Neural cell (in vitro differentiated cells): ENCODE data around the gene TECPR2. TPM values are rescaled to one million over a fixed set of nuclear protein-coding genes. Genes with fewer than 3 reads are reported as not detected.

Experiments used
- H2AFZ ChIP-seq: fragments of 200-600, 300-800 bp; sonication (generic), shearing (Covaris generic); 2 replicates; pipeline ENCODE4 v1.6.0; 2014; ENCODE audit warnings: low read depth, mild to moderate bottlenecking, antibody characterized with exemption, low read length, moderate library complexity
- H3F3A ChIP-seq: fragments of 200-600 bp; shearing (Covaris generic); 2 replicates; pipeline ENCODE4 v1.6.1; 2016; ENCODE audit warnings: mild to moderate bottlenecking, moderate library complexity, mixed read lengths, antibody characterized with exemption, low read length; ENCODE audit not compliant: insufficient read depth, poor library complexity, severe bottlenecking
- H3K27ac ChIP-seq: fragments of 200-600, 300-800 bp; sonication (generic), shearing (Covaris generic); 2 replicates; pipeline ENCODE4 v1.5.1; 2014; ENCODE audit warnings: mild to moderate bottlenecking, low read length, moderate library complexity
- H3K27me3 ChIP-seq: fragments of 300-800, 200-600 bp; sonication (generic), shearing (Covaris generic); 2 replicates; pipeline ENCODE4 v1.6.0; 2014; ENCODE audit warnings: mild to moderate bottlenecking, low read depth, low read length, moderate library complexity; ENCODE audit not compliant: insufficient read depth
- H3K36me3 ChIP-seq: fragments of 300-800, 200-600 bp; sonication (generic), shearing (Covaris generic); 2 replicates; pipeline ENCODE4 v1.5.1; 2014; ENCODE audit warnings: mild to moderate bottlenecking, antibody characterized with exemption, low read length, moderate library complexity; ENCODE audit not compliant: insufficient read depth
- H3K4me2 ChIP-seq: fragments of 300-800, 200-600 bp; sonication (generic), shearing (Covaris generic); 2 replicates; pipeline ENCODE4 v1.6.0; 2014; ENCODE audit warnings: mild to moderate bottlenecking, low read length
- H3K4me3 ChIP-seq: fragments of 300-800, 200-600 bp; sonication (generic), shearing (Covaris generic); 2 replicates; pipeline ENCODE4 v1.5.1; 2014; ENCODE audit warnings: mild to moderate bottlenecking, low read length, moderate library complexity
- H3K79me2 ChIP-seq: fragments of 200-600 bp; shearing (Covaris generic); replicated peaks from 2 replicates; pipeline ENCODE4 v1.6.0; 2014; ENCODE audit warnings: mild to moderate bottlenecking, low read length, moderate library complexity; ENCODE audit not compliant: insufficient read depth
- H3K9ac ChIP-seq: fragments of 300-800, 200-600 bp; sonication (generic), shearing (Covaris generic); 2 replicates; pipeline ENCODE4 v1.6.1; 2016; ENCODE audit warnings: mild to moderate bottlenecking, low read length, mixed read lengths
- H3K9me2 ChIP-seq: fragments of 200-600 bp; shearing (Covaris generic); 2 replicates; pipeline ENCODE4 v1.6.1; 2016; ENCODE audit warnings: mild to moderate bottlenecking, low read length, mixed read lengths; ENCODE audit not compliant: insufficient read depth
- H3K9me3 ChIP-seq: fragments of 200-600, 300-800 bp; sonication (generic), shearing (Covaris generic); 2 replicates; pipeline ENCODE4 v1.6.1; 2016; ENCODE audit warnings: mild to moderate bottlenecking, mixed run types, low read length, moderate library complexity, mixed read lengths
- H4K20me1 ChIP-seq: fragments of 200-600 bp; shearing (Covaris generic); 2 replicates; pipeline ENCODE4 v1.6.1; 2016; ENCODE audit warnings: mild to moderate bottlenecking, mixed run types; ENCODE audit not compliant: insufficient read depth
- EP300 ChIP-seq: fragments of 450-650 bp; conservative IDR thresholded peaks from 2 replicates; pipeline ENCODE4 v1.6.1; 2014; ENCODE audit warnings: antibody characterized with exemption, mild to moderate bottlenecking, moderate library complexity; ENCODE audit not compliant: poor library complexity, severe bottlenecking
- EZH2 ChIP-seq: fragments of 200-600, 300-800 bp; shearing (Covaris generic), sonication (generic); IDR thresholded peaks from 2 replicates; pipeline ENCODE4 v1.6.1; 2014; ENCODE audit warnings: antibody characterized with exemption, low read length, borderline replicate concordance, mild to moderate bottlenecking; ENCODE audit not compliant: insufficient read depth, poor library complexity, severe bottlenecking
- MXI1 ChIP-seq: fragments of 450-650 bp; conservative IDR thresholded peaks from 2 replicates; pipeline ENCODE4 v1.6.1; 2014; ENCODE audit warnings: antibody characterized with exemption, mild to moderate bottlenecking; ENCODE audit not compliant: poor library complexity, severe bottlenecking
- POLR2AphosphoS5 ChIP-seq: IDR thresholded peaks from 2 replicates; pipeline ENCODE4 v1.6.1; 2012
- RAD21 ChIP-seq: fragments of 450-650 bp; conservative IDR thresholded peaks from 2 replicates; pipeline ENCODE4 v1.6.1; 2014; ENCODE audit warnings: antibody characterized with exemption, mild to moderate bottlenecking, moderate library complexity
- SMC3 ChIP-seq: fragments of 450-650 bp; conservative IDR thresholded peaks from 2 replicates; pipeline ENCODE4 v1.6.1; 2014; ENCODE audit warnings: antibody characterized with exemption, mild to moderate bottlenecking, moderate library complexity; ENCODE audit not compliant: poor library complexity
- TAF1 ChIP-seq: IDR thresholded peaks from 2 replicates; pipeline ENCODE4 v1.6.1; 2012; ENCODE audit warnings: low read depth
- polyA plus RNA-seq: library from polyadenylated mRNA; depleted of rRNA; stranded (reverse); fragments of >200 nt; gene quantifications from 2 replicates; pipeline ENCODE4 v1.2.3, GENCODE V29; 2014
- TF ChIP-seq, protein P1 (sequence below): IDR thresholded peaks from 2 replicates; pipeline ENCODE4 v1.6.1; 2012; ENCODE audit warnings: borderline replicate concordance
- TF ChIP-seq, protein P2 (sequence below): fragments of 450-650 bp; IDR thresholded peaks from 2 replicates; pipeline ENCODE4 v1.5.1; 2014; ENCODE audit warnings: antibody characterized with exemption, mild to moderate bottlenecking, moderate library complexity; ENCODE audit not compliant: poor library complexity, severe bottlenecking

TECPR2 gene
- polyA plus RNA-seq, 1 donor from 2014 or later: 7.0 TPM

DNA sequence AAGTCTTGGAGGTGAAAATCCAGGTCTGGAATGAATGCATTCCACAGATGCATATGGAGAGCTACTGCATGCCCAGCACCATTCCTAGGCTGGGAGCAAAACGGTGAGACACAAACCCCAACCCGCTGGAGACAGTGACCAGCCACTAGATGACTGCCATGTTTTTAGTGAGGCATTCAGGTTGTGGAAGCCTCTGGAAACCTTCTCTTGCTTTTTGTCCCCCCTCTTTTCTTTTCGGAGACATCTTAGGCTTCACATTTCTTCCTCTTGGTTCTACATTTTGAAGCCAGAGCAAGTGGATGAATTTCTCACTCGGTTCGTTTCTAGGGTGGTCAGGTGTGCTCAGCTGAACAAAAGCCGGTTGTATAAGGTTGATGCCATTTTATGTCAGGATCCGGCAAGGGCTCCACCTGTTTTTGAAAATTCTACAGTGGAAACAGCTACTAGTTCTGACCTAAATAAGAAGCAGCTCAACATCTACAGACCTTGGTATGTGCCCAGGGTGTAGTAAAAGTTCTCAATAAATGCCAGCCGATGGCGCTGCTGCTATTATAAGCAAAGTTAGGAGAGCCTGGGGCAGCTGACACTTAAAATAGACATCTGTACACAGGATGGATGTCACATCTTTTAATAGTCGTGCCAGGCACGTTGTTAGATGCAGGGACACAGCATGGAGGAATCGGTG is 45.0 kb upstream of the TECPR2 start:
- no peaks in the 10 kb centered on the region for H3K27me3 ChIP-seq
- H3K36me3 ChIP-seq: no peaks in the 10 kb centered on the region
- no peaks in the 10 kb centered on the region for H3K9me2 ChIP-seq
- TF ChIP-seq TAF1 (peak; percentile 17), EP300 (no peak)
- TF ChIP-seq, protein P1, sequence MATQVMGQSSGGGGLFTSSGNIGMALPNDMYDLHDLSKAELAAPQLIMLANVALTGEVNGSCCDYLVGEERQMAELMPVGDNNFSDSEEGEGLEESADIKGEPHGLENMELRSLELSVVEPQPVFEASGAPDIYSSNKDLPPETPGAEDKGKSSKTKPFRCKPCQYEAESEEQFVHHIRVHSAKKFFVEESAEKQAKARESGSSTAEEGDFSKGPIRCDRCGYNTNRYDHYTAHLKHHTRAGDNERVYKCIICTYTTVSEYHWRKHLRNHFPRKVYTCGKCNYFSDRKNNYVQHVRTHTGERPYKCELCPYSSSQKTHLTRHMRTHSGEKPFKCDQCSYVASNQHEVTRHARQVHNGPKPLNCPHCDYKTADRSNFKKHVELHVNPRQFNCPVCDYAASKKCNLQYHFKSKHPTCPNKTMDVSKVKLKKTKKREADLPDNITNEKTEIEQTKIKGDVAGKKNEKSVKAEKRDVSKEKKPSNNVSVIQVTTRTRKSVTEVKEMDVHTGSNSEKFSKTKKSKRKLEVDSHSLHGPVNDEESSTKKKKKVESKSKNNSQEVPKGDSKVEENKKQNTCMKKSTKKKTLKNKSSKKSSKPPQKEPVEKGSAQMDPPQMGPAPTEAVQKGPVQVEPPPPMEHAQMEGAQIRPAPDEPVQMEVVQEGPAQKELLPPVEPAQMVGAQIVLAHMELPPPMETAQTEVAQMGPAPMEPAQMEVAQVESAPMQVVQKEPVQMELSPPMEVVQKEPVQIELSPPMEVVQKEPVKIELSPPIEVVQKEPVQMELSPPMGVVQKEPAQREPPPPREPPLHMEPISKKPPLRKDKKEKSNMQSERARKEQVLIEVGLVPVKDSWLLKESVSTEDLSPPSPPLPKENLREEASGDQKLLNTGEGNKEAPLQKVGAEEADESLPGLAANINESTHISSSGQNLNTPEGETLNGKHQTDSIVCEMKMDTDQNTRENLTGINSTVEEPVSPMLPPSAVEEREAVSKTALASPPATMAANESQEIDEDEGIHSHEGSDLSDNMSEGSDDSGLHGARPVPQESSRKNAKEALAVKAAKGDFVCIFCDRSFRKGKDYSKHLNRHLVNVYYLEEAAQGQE: peak; percentile 56
- peaks cover 5% of the 10 kb centered on the region for H3F3A ChIP-seq
- peak overlapping the region; percentile 71 for H3K4me3 ChIP-seq
- no peaks in the 10 kb centered on the region for H3K9me3 ChIP-seq
- H3K9ac ChIP-seq: peak overlapping the region; percentile 66
- no peaks in the 10 kb centered on the region for H4K20me1 ChIP-seq
- H3K27ac ChIP-seq: peak overlapping the region; percentile 86
- H3K79me2 ChIP-seq: peaks cover 3% of the 10 kb centered on the region
- peak overlapping the region; percentile 43 for H3K4me2 ChIP-seq
- H2AFZ ChIP-seq: peak overlapping the region; percentile 53

DNA sequence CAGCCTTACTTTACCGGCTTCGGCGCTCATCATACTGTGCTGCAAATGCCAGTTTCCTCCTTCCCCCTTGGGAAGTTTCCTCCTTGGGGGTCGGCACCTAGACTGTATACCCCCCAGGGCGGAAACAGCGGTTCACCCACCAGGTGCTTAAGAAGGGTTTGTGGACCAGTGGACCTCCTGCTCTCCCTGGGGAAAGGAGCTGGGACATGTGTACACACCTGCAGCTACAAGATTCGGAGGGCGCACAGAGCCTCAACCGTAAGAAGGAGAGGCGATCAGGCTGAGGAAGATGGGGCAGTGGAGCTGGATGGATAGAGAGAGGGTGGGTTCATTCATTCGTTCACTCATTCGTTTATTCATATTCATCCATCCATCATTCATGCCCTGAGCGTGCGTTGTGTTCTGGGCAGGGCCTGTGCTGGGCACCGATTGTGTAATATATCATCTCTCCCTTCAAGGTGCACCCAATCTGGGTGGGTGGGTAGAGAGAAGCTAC is 43.9 kb upstream of the TECPR2 start:
- Histone ChIP-seq H3K4me2 (peak overlapping the region; percentile 80), H3K79me2 (peaks cover 3% of the 10 kb centered on the region), H3K27me3 (no peaks in the 10 kb centered on the region), H3K9ac (peak overlapping the region; percentile 92), H3K9me3 (no peaks in the 10 kb centered on the region), H3K4me3 (peak overlapping the region; percentile 89), H3K27ac (peak overlapping the region; percentile 84), H4K20me1 (no peaks in the 10 kb centered on the region), H3F3A (peaks cover 5% of the 10 kb centered on the region), H2AFZ (peak overlapping the region; percentile 84), H3K9me2 (no peaks in the 10 kb centered on the region), H3K36me3 (no peaks in the 10 kb centered on the region)
- no peak for TF ChIP-seq SMC3
- TF ChIP-seq RAD21: no peak
- TF ChIP-seq MXI1: no peak
- TF ChIP-seq, protein P1: no peak
- no peak for TF ChIP-seq EP300
- TF ChIP-seq, protein P2, sequence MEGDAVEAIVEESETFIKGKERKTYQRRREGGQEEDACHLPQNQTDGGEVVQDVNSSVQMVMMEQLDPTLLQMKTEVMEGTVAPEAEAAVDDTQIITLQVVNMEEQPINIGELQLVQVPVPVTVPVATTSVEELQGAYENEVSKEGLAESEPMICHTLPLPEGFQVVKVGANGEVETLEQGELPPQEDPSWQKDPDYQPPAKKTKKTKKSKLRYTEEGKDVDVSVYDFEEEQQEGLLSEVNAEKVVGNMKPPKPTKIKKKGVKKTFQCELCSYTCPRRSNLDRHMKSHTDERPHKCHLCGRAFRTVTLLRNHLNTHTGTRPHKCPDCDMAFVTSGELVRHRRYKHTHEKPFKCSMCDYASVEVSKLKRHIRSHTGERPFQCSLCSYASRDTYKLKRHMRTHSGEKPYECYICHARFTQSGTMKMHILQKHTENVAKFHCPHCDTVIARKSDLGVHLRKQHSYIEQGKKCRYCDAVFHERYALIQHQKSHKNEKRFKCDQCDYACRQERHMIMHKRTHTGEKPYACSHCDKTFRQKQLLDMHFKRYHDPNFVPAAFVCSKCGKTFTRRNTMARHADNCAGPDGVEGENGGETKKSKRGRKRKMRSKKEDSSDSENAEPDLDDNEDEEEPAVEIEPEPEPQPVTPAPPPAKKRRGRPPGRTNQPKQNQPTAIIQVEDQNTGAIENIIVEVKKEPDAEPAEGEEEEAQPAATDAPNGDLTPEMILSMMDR: no peak
- no peak for TF ChIP-seq TAF1
- no peak for TF ChIP-seq EZH2
- no peak for TF ChIP-seq POLR2AphosphoS5
